A673 (cell line): Measurements from ENCODE around the gene EEF2K.

Experiments
- EZH2 ChIP-seq: fragments of 200-600 bp; sonication (generic); IDR thresholded peaks from 2 replicates; pipeline ENCODE4 v1.6.1; 2017; ENCODE audit warnings: borderline replicate concordance, low read depth, mild to moderate bottlenecking, mixed read lengths, antibody characterized with exemption, low read length; ENCODE audit not compliant: poor library complexity, severe bottlenecking
- TF ChIP-seq, protein P1 (sequence below): fragments of 300-800, 200-600 bp; sonication (generic); conservative IDR thresholded peaks from 2 replicates; pipeline ENCODE4 v1.5.1; 2017; ENCODE audit warnings: low read depth, mild to moderate bottlenecking, antibody characterized with exemption, low read length, moderate library complexity, mixed read lengths

DNA sequence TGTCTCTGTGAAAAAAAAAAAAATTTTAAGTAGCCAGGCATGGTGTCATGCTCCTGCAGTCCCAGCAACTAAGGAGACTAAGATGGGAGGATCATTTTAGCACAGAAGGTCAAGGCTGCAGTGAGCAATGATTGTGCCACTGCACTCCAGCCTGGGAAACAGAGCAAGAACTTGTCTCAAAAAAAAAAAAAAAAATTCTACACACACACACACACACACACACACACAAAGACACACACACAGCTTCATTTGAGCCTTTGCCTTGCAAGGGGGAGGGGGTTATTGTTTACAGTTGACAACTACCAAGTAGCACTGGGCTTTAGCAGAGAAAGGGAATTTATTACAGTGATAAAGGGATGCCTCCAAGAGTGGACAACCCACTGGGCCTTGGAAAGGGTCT lies 86.2 kb downstream of the EEF2K start:
- TF ChIP-seq, protein P1, sequence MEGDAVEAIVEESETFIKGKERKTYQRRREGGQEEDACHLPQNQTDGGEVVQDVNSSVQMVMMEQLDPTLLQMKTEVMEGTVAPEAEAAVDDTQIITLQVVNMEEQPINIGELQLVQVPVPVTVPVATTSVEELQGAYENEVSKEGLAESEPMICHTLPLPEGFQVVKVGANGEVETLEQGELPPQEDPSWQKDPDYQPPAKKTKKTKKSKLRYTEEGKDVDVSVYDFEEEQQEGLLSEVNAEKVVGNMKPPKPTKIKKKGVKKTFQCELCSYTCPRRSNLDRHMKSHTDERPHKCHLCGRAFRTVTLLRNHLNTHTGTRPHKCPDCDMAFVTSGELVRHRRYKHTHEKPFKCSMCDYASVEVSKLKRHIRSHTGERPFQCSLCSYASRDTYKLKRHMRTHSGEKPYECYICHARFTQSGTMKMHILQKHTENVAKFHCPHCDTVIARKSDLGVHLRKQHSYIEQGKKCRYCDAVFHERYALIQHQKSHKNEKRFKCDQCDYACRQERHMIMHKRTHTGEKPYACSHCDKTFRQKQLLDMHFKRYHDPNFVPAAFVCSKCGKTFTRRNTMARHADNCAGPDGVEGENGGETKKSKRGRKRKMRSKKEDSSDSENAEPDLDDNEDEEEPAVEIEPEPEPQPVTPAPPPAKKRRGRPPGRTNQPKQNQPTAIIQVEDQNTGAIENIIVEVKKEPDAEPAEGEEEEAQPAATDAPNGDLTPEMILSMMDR = no peak
- TF ChIP-seq EZH2 = no peak
